GM18909 (cell line): ENCODE data around the gene TNIP2.

Experiments used
- ATAC-seq: cut with Tn5 transposase; IDR thresholded peaks from one replicate; pipeline ENCODE4 v1.9.1; 2021; ENCODE audit warnings: mild to moderate bottlenecking; ENCODE audit not compliant: unreplicated experiment, poor library complexity

The TNIP2 gene

DNA sequence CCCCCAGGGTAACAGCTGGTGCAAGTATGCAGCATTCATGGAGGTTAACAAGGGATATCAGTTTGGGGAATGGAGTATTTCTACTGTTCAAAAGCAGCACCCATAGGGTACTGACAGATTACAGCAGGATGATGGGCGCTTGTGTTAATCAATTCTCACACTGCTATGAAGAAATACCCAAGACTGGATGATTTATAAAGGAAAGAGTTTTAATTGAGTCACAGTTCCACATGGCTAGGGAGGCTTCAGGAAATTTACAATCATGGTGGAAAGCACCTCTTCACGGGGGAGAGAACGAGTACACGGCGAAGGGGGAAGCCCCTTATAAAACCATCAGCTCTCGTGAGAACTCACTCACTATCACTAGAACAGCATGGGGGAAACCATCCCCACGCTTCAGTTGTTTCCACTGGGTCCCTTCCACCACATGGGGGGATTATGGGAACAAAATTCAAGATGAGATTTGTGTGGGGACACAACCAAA, 64.1 kb downstream of the TNIP2 start:
- ATAC-seq = no peak
